ENCODE data around the gene PIP5KL1.
A peak's percentile ranks its signal among the peaks of the same experiment; 100 is the strongest.

Gene PIP5KL1

DNA sequence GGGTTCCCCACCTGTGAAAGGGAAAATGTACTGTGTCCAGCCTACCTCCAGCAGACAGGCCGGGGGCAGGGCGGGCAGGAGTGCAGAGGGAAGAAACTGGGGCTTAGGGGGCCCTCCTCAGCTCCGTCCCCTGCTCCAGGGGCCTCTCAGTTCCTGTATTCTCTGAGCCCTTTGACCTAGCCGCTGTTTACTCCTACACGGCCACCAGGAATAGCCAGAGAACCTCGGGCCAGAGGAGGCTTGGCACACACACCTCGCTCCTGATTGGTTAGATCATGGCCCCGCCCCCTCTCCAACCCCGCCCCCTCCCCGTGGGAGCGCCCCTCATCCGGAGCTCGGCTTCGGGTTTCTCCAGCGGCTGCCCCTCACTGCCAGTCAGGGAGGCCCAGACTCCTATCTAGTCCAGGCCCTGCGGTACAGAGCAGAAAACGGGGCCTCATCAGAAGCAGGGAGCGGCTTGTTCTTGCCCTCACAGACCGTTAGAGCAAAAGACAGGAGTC, 33.3 kb downstream of the PIP5KL1 start:
- peaks cover 30% of the 10 kb centered on the region for H3K4me1 ChIP-seq (ENCODE audit: control insufficient read depth, insufficient read depth, low read depth, low read length)
- DNase-seq = peak; percentile 92
- peak overlapping the region in 1 of 2 experiments; percentile 90 for H3K4me3 ChIP-seq (ENCODE audit: insufficient read depth in 1 of 2, low read depth in 1 of 2, low read length in 2 of 2)
- no peak overlapping the region for H2BK15ac ChIP-seq (ENCODE audit: low read depth, poor library complexity, severe bottlenecking)
- peak overlapping the region in 1 of 2 experiments; percentile 94 for H3K4ac ChIP-seq (ENCODE audit: low read depth in 1 of 2, low read length in 2 of 2)
- no peak overlapping the region for H2BK5ac ChIP-seq (ENCODE audit: low read depth, low read length, poor library complexity, severe bottlenecking)
- no peaks in the 10 kb centered on the region for H3K27me3 ChIP-seq (ENCODE audit: control insufficient read depth in 1 of 2, insufficient read depth in 1 of 2, low read length in 2 of 2)
- H3K79me1 ChIP-seq (replicated peaks; ENCODE audit: low read length, poor library complexity, severe bottlenecking) = peaks cover 39% of the 10 kb centered on the region
- peak overlapping the region; percentile 41 for H3K4me2 ChIP-seq (ENCODE audit: low read length, poor library complexity, severe bottlenecking)
- H2AK5ac ChIP-seq (ENCODE audit: low read length, severe bottlenecking) = no peak overlapping the region
- H3K14ac ChIP-seq (ENCODE audit: low read length in 2 of 2) = no peak overlapping the region
- no peak overlapping the region for H2AFZ ChIP-seq (ENCODE audit: low read depth, low read length)
- peak overlapping the region; percentile 42 to 81 for H3K18ac ChIP-seq (ENCODE audit: low read depth in 1 of 2, low read length in 2 of 2)
- H3K23ac ChIP-seq (ENCODE audit: low read length in 2 of 2) = no peak overlapping the region
- H3K36me3 ChIP-seq (ENCODE audit: control insufficient read depth in 1 of 2, insufficient read depth in 2 of 2, low read depth in 1 of 2, low read length in 2 of 2) = peaks cover 46 to 50% of the 10 kb centered on the region in 2 experiments
- H4K91ac ChIP-seq (ENCODE audit: low read length) = no peak overlapping the region
- no peak overlapping the region for H4K8ac ChIP-seq (ENCODE audit: low read length)
- H2BK120ac ChIP-seq (ENCODE audit: low read depth, low read length) = peak overlapping the region; percentile 69
- peak overlapping the region; percentile 30 for H3K27ac ChIP-seq (ENCODE audit: low read length, poor library complexity, severe bottlenecking)
- H3K9ac ChIP-seq (ENCODE audit: low read length) = peak overlapping the region; percentile 98
- H3K9me3 ChIP-seq (ENCODE audit: control insufficient read depth, low read length) = no peaks in the 10 kb centered on the region
- H2BK12ac ChIP-seq (ENCODE audit: low read length in 2 of 2) = peak overlapping the region in 1 of 2 experiments; percentile 96
- 11% methylated on average over 18 of the region's 19 CpGs for WGBS

DNA sequence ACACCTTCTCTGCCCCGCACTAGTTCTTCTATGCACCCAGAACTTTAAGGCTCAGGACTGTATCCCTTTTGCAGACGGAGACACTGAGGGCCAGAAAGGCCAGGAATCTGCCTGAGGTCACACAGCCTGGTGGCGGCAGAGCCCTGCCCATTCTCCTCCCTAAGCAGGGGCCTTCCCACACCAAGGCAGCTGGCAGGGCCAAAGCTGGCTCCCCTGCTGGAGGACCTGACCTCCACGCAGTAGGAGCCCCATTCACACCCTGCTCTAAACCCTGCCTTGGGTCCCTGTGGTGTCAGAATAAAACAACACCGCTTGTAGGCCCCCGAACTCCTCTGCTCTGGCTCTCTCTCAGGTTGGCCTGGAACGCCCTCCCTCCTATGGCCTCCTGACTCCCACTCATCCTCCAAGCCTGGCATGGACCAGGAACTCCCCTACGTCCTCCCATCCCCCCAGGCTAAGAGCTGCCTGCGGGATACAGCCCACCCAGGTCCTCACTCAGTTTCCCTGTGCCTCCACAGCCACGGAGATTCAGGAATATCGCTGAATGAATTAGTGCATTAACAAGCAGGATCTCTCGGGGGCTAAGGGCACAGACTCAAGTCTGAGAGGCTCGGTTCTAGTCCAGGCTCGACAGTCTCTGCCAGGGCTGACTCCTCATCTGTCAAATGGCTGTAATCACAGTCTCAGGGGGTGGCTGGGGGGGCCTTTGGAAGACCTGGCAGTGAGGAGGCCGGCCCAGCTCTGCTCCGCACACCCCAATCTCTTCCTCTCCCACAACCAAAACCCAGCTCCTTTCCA, 34.0 kb downstream of the PIP5KL1 start:
- no peak overlapping the region for H3K4ac ChIP-seq (ENCODE audit: low read depth in 1 of 2, low read length in 2 of 2)
- peak overlapping the region; percentile 42 to 61 for H3K18ac ChIP-seq (ENCODE audit: low read depth in 1 of 2, low read length in 2 of 2)
- H3K23ac ChIP-seq (ENCODE audit: low read length in 2 of 2) = no peak overlapping the region
- no peak for DNase-seq
- H4K91ac ChIP-seq (ENCODE audit: low read length) = peak overlapping the region; percentile 9
- 84% methylated on average over 16 of the region's 16 CpGs for WGBS
- peak overlapping the region; percentile 83 for H3K9ac ChIP-seq (ENCODE audit: low read length)
- no peaks in the 10 kb centered on the region for H3K27me3 ChIP-seq (ENCODE audit: control insufficient read depth in 1 of 2, insufficient read depth in 1 of 2, low read length in 2 of 2)
- peak overlapping the region; percentile 49 to 75 for H2BK12ac ChIP-seq (ENCODE audit: low read length in 2 of 2)
- peak overlapping the region; percentile 10 for H3K27ac ChIP-seq (ENCODE audit: low read length, poor library complexity, severe bottlenecking)
- no peak overlapping the region for H2AFZ ChIP-seq (ENCODE audit: low read depth, low read length)
- peak overlapping the region; percentile 54 for H2BK120ac ChIP-seq (ENCODE audit: low read depth, low read length)
- H3K79me1 ChIP-seq (replicated peaks; ENCODE audit: low read length, poor library complexity, severe bottlenecking) = peaks cover 39% of the 10 kb centered on the region
- H3K14ac ChIP-seq (ENCODE audit: low read length in 2 of 2) = no peak overlapping the region
- peak overlapping the region; percentile 6 for H2AK5ac ChIP-seq (ENCODE audit: low read length, severe bottlenecking)
- no peaks in the 10 kb centered on the region for H3K9me3 ChIP-seq (ENCODE audit: control insufficient read depth, low read length)
- no peak overlapping the region for H2BK5ac ChIP-seq (ENCODE audit: low read depth, low read length, poor library complexity, severe bottlenecking)
- H2BK15ac ChIP-seq (ENCODE audit: low read depth, poor library complexity, severe bottlenecking) = no peak overlapping the region
- H3K4me2 ChIP-seq (ENCODE audit: low read length, poor library complexity, severe bottlenecking) = peak overlapping the region; percentile 41
- peak overlapping the region in 1 of 2 experiments; percentile 76 for H3K4me3 ChIP-seq (ENCODE audit: insufficient read depth in 1 of 2, low read depth in 1 of 2, low read length in 2 of 2)
- H3K36me3 ChIP-seq (ENCODE audit: control insufficient read depth in 1 of 2, insufficient read depth in 2 of 2, low read depth in 1 of 2, low read length in 2 of 2) = peaks cover 46 to 53% of the 10 kb centered on the region in 2 experiments
- H3K4me1 ChIP-seq (ENCODE audit: control insufficient read depth, insufficient read depth, low read depth, low read length) = peaks cover 29% of the 10 kb centered on the region
- H4K8ac ChIP-seq (ENCODE audit: low read length) = peak overlapping the region; percentile 74

DNA sequence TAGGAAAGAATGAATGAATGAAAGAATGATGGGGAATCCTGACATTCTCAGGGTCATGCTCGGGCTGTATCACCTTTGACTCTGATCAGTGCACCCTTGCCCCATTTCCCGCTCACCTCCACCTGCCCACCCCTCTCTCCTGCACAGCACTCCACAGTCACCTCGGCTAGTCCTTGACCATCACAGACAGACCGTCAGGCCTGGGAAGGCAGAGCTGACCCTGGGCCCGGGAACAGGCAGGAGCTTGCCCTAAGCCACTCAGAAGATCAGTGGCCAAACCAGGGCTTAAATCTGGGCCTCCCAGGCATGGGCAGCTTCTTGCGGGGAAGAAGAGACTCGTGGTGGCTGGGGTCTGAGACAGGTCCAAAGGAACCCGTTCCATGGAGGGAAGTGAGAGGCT, 34.8 kb downstream of the PIP5KL1 start:
- H2BK120ac ChIP-seq (ENCODE audit: low read depth, low read length) = no peak overlapping the region
- H3K4ac ChIP-seq (ENCODE audit: low read depth in 1 of 2, low read length in 2 of 2) = no peak overlapping the region
- H3K79me1 ChIP-seq (replicated peaks; ENCODE audit: low read length, poor library complexity, severe bottlenecking) = peaks cover 42% of the 10 kb centered on the region
- no peak overlapping the region for H2BK5ac ChIP-seq (ENCODE audit: low read depth, low read length, poor library complexity, severe bottlenecking)
- H2BK12ac ChIP-seq (ENCODE audit: low read length in 2 of 2) = peak overlapping the region in 1 of 2 experiments; percentile 73
- H3K36me3 ChIP-seq (ENCODE audit: control insufficient read depth in 1 of 2, insufficient read depth in 2 of 2, low read depth in 1 of 2, low read length in 2 of 2) = peaks cover 52 to 59% of the 10 kb centered on the region in 2 experiments
- H3K23ac ChIP-seq (ENCODE audit: low read length in 2 of 2) = no peak overlapping the region
- no peak for DNase-seq
- no peak overlapping the region for H2AK5ac ChIP-seq (ENCODE audit: low read length, severe bottlenecking)
- peak overlapping the region; percentile 83 for H3K9ac ChIP-seq (ENCODE audit: low read length)
- no peak overlapping the region for H3K27ac ChIP-seq (ENCODE audit: low read length, poor library complexity, severe bottlenecking)
- no peak overlapping the region for H2BK15ac ChIP-seq (ENCODE audit: low read depth, poor library complexity, severe bottlenecking)
- H3K4me2 ChIP-seq (ENCODE audit: low read length, poor library complexity, severe bottlenecking) = no peak overlapping the region
- H4K8ac ChIP-seq (ENCODE audit: low read length) = no peak overlapping the region
- H3K14ac ChIP-seq (ENCODE audit: low read length in 2 of 2) = no peak overlapping the region
- no peaks in the 10 kb centered on the region for H3K9me3 ChIP-seq (ENCODE audit: control insufficient read depth, low read length)
- WGBS = 96% methylated on average over 8 of the region's 8 CpGs
- no peak overlapping the region for H4K91ac ChIP-seq (ENCODE audit: low read length)
- H3K27me3 ChIP-seq (ENCODE audit: control insufficient read depth in 1 of 2, insufficient read depth in 1 of 2, low read length in 2 of 2) = no peaks in the 10 kb centered on the region
- no peak overlapping the region for H2AFZ ChIP-seq (ENCODE audit: low read depth, low read length)
- H3K18ac ChIP-seq (ENCODE audit: low read depth in 1 of 2, low read length in 2 of 2) = no peak overlapping the region
- H3K4me3 ChIP-seq (ENCODE audit: insufficient read depth in 1 of 2, low read depth in 1 of 2, low read length in 2 of 2) = peak overlapping the region in 1 of 2 experiments; percentile 76
- H3K4me1 ChIP-seq (ENCODE audit: control insufficient read depth, insufficient read depth, low read depth, low read length) = peaks cover 28% of the 10 kb centered on the region

DNA sequence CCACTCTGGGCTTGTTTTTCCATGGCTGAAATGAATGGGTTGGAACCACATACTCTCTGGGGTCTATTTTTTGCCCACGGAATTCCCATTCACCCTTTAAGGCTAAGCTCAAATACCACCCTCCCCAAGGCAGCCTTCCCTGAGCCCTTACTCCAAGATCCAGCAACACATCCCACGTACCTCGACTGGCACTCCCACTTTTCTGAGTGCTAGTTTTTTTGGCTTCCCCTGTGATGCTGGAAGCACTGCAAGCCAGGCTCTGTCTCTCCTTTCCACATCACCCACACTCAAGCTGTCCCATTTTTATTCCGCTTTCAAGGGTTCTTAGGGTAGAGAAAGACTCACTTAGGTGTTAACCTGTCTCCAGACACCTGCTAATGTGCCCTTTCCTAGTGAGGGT, 37.2 kb downstream of the PIP5KL1 start:
- H2BK15ac ChIP-seq (ENCODE audit: low read depth, poor library complexity, severe bottlenecking) = no peak overlapping the region
- peaks cover 45% of the 10 kb centered on the region for H3K79me1 ChIP-seq (replicated peaks; ENCODE audit: low read length, poor library complexity, severe bottlenecking)
- no peak overlapping the region for H3K23ac ChIP-seq (ENCODE audit: low read length in 2 of 2)
- H3K36me3 ChIP-seq (ENCODE audit: control insufficient read depth in 1 of 2, insufficient read depth in 2 of 2, low read depth in 1 of 2, low read length in 2 of 2) = peaks cover 63 to 78% of the 10 kb centered on the region in 2 experiments
- no peak overlapping the region for H2BK12ac ChIP-seq (ENCODE audit: low read length in 2 of 2)
- no peak overlapping the region for H3K18ac ChIP-seq (ENCODE audit: low read depth in 1 of 2, low read length in 2 of 2)
- H3K14ac ChIP-seq (ENCODE audit: low read length in 2 of 2) = no peak overlapping the region
- no peak overlapping the region for H2BK120ac ChIP-seq (ENCODE audit: low read depth, low read length)
- no peak overlapping the region for H4K8ac ChIP-seq (ENCODE audit: low read length)
- H3K4me1 ChIP-seq (ENCODE audit: control insufficient read depth, insufficient read depth, low read depth, low read length) = peaks cover 17% of the 10 kb centered on the region
- no peak overlapping the region for H3K9ac ChIP-seq (ENCODE audit: low read length)
- no peak for DNase-seq
- WGBS = 100% methylated on average over 4 of the region's 4 CpGs
- H3K4ac ChIP-seq (ENCODE audit: low read depth in 1 of 2, low read length in 2 of 2) = no peak overlapping the region
- no peak overlapping the region for H3K4me2 ChIP-seq (ENCODE audit: low read length, poor library complexity, severe bottlenecking)
- H2AK5ac ChIP-seq (ENCODE audit: low read length, severe bottlenecking) = no peak overlapping the region
- H4K91ac ChIP-seq (ENCODE audit: low read length) = no peak overlapping the region
- H3K27ac ChIP-seq (ENCODE audit: low read length, poor library complexity, severe bottlenecking) = no peak overlapping the region
- H2BK5ac ChIP-seq (ENCODE audit: low read depth, low read length, poor library complexity, severe bottlenecking) = no peak overlapping the region
- H2AFZ ChIP-seq (ENCODE audit: low read depth, low read length) = no peak overlapping the region
- no peaks in the 10 kb centered on the region for H3K9me3 ChIP-seq (ENCODE audit: control insufficient read depth, low read length)
- H3K27me3 ChIP-seq (ENCODE audit: control insufficient read depth in 1 of 2, insufficient read depth in 1 of 2, low read length in 2 of 2) = no peaks in the 10 kb centered on the region
- H3K4me3 ChIP-seq (ENCODE audit: insufficient read depth in 1 of 2, low read depth in 1 of 2, low read length in 2 of 2) = no peak overlapping the region
